ENCODE data around the gene SV2B. TPM values are rescaled to one million over a fixed set of nuclear protein-coding genes. Genes with fewer than 3 reads are reported as not detected.

The SV2B gene
- total and polyA plus RNA-seq, 9 of the 15 experiments (the other 6 are each of a cell fraction or from before 2014, with no cell fraction given) = 0.01 to 0.25 (median 0.11) TPM

GRCh38 chr15:91311986-91312385 lies 211.9 kb downstream of the SV2B start:
- no peaks in the 10 kb centered on the region for H3K9me3 ChIP-seq (replicated peaks; ENCODE audit: control insufficient read depth, insufficient read depth, low read depth, low read length)
- ChIA-PET CTCF (ENCODE audit: low intra/inter-chr PET ratio) (no interaction called here), POLR2A (interaction anchor here (1.1 to 1.4 kb wide), 2 partner anchors 9 to 11 kb away, joined by 3 to 5 read pairs; no protein-coding TSS in a partner anchor)
- FAIRE-seq (no peak), DNase-seq (ENCODE audit: extremely low read depth in 1 of 4, low spot score in 3 of 4) (no peak), ATAC-seq (no peak)
- no peaks in the 10 kb centered on the region for H4K20me1 ChIP-seq (replicated peaks; ENCODE audit: control insufficient read depth, insufficient read depth, low read length)
- intact Hi-C loops (cut with micrococcal nuclease) (no loop called here), in situ Hi-C loops (cut with MboI) (no loop called here)
- H3K4me2 ChIP-seq (ENCODE audit: insufficient read depth, low read length) = no peak overlapping the region
- no peak overlapping the region for H2AFZ ChIP-seq (ENCODE audit: low read depth, low read length)
- no peaks in the 10 kb centered on the region for H3K9me1 ChIP-seq (ENCODE audit: control insufficient read depth, insufficient read depth, low read length)
- TF ChIP-seq TAF7 (tag; IDR thresholded peaks at IDR 0.05) (no peak), GATA2 (CRISPR knock-in tag; IDR thresholded peaks at IDR 0.05) (no peak), ZBTB34 (CRISPR knock-in tag; IDR thresholded peaks at IDR 0.05) (no peak)
- no peak overlapping the region for H3K9ac ChIP-seq (ENCODE audit: insufficient read depth in 1 of 2, low read depth in 2 of 2, low read length in 2 of 2)
- H3K79me2 ChIP-seq (ENCODE audit: control insufficient read depth, insufficient read depth, low read length) = no peaks in the 10 kb centered on the region
- H3K4me3 ChIP-seq = no peak overlapping the region
- H3K27me3 ChIP-seq (ENCODE audit: control insufficient read depth in 2 of 2, insufficient read depth in 2 of 2, low read length in 2 of 2) = peaks cover 0 to 13% of the 10 kb centered on the region in 2 experiments; a peak in 2 of 5 replicates
- no TSS peak for BruUV-seq (replicated peaks)
- H3K27ac ChIP-seq (ENCODE audit: extremely low read depth, low read depth, low read length) = no peak overlapping the region
- no peaks in the 10 kb centered on the region for H3K36me3 ChIP-seq (ENCODE audit: control insufficient read depth, insufficient read depth, low read length)
- 0% methylated on average over 2 of the region's 2 CpGs for WGBS (ENCODE audit: insufficient coverage, low coverage, missing lambda C conversion rate)
- no peaks in the 10 kb centered on the region for H3K4me1 ChIP-seq (replicated peaks in 1 of 2; ENCODE audit: control insufficient read depth in 2 of 2, insufficient read depth in 2 of 2, low read length in 2 of 2)

- ChIA-PET POLR2A (no interaction called here), CTCF (ENCODE audit: low intra/inter-chr PET ratio) (no interaction called here)
- TF ChIP-seq THAP12 (CRISPR knock-in tag; IDR thresholded peaks at IDR 0.05) (no peak), POLR3G (IDR thresholded peaks at IDR 0.05; ENCODE audit: extremely low read depth, insufficient read length, insufficient replicate concordance) (no peak), ZNF655 (CRISPR knock-in tag; IDR thresholded peaks at IDR 0.05) (no peak), KHSRP (IDR thresholded peaks at IDR 0.05) (no peak), USF1 (CRISPR knock-in tag; IDR thresholded peaks at IDR 0.05) (no peak), STAT5A (IDR thresholded peaks at IDR 0.05; ENCODE audit: borderline replicate concordance, low read length) (no peak), CC2D1A (IDR thresholded peaks at IDR 0.05) (no peak), ZBTB7A (IDR thresholded peaks at IDR 0.05; ENCODE audit: borderline replicate concordance, control insufficient read depth, low read depth, low read length) (no peak)
These were observed 216.1 kb downstream of the SV2B start for GRCh38 chr15:91316126-91316525.

More at GRCh38 chr15:91316126-91316525, 216.1 kb downstream of the SV2B start:
- FAIRE-seq (no peak), DNase-seq (ENCODE audit: extremely low read depth in 1 of 4, low spot score in 3 of 4) (no peak), ATAC-seq (no peak)
- H3K4me3 ChIP-seq = no peak overlapping the region
- H3K4me2 ChIP-seq (ENCODE audit: insufficient read depth, low read length) = no peak overlapping the region
- no peaks in the 10 kb centered on the region for H3K9me3 ChIP-seq (replicated peaks; ENCODE audit: control insufficient read depth, insufficient read depth, low read depth, low read length)
- WGBS (ENCODE audit: insufficient coverage, low coverage, missing lambda C conversion rate) = 0% methylated on average over 7 of the region's 7 CpGs
- in situ Hi-C loops (cut with MboI) (loop anchor here (5.0 kb wide), 1 partner anchor 206 kb away; no protein-coding TSS in a partner anchor), intact Hi-C loops (cut with micrococcal nuclease) (no loop called here)
- H2AFZ ChIP-seq (ENCODE audit: low read depth, low read length) = no peak overlapping the region
- no peak overlapping the region for H3K9ac ChIP-seq (ENCODE audit: insufficient read depth in 1 of 2, low read depth in 2 of 2, low read length in 2 of 2)
- no peaks in the 10 kb centered on the region; a peak in 2 of 5 replicates for H3K4me1 ChIP-seq (replicated peaks in 1 of 2; ENCODE audit: control insufficient read depth in 2 of 2, insufficient read depth in 2 of 2, low read length in 2 of 2)
- H3K27me3 ChIP-seq (ENCODE audit: control insufficient read depth in 2 of 2, insufficient read depth in 2 of 2, low read length in 2 of 2) = peaks cover 0 to 8% of the 10 kb centered on the region in 2 experiments; a peak in 1 of 5 replicates
- no TSS peak for BruUV-seq (replicated peaks)
- H3K9me1 ChIP-seq (ENCODE audit: control insufficient read depth, insufficient read depth, low read length) = no peaks in the 10 kb centered on the region
- H3K27ac ChIP-seq (ENCODE audit: extremely low read depth, low read depth, low read length) = no peak overlapping the region
- no peaks in the 10 kb centered on the region for H3K36me3 ChIP-seq (ENCODE audit: control insufficient read depth, insufficient read depth, low read length)
- no peaks in the 10 kb centered on the region for H4K20me1 ChIP-seq (replicated peaks; ENCODE audit: control insufficient read depth, insufficient read depth, low read length)
- no peaks in the 10 kb centered on the region for H3K79me2 ChIP-seq (ENCODE audit: control insufficient read depth, insufficient read depth, low read length)

Data from K562 (cell line).